GM18909 (cell line): ENCODE data around the gene HCRT.

Experiments used
- ATAC-seq: cut with Tn5 transposase; IDR thresholded peaks from one replicate; pipeline ENCODE4 v1.9.1; 2021; ENCODE audit warnings: mild to moderate bottlenecking; ENCODE audit not compliant: unreplicated experiment, poor library complexity

Gene HCRT

DNA sequence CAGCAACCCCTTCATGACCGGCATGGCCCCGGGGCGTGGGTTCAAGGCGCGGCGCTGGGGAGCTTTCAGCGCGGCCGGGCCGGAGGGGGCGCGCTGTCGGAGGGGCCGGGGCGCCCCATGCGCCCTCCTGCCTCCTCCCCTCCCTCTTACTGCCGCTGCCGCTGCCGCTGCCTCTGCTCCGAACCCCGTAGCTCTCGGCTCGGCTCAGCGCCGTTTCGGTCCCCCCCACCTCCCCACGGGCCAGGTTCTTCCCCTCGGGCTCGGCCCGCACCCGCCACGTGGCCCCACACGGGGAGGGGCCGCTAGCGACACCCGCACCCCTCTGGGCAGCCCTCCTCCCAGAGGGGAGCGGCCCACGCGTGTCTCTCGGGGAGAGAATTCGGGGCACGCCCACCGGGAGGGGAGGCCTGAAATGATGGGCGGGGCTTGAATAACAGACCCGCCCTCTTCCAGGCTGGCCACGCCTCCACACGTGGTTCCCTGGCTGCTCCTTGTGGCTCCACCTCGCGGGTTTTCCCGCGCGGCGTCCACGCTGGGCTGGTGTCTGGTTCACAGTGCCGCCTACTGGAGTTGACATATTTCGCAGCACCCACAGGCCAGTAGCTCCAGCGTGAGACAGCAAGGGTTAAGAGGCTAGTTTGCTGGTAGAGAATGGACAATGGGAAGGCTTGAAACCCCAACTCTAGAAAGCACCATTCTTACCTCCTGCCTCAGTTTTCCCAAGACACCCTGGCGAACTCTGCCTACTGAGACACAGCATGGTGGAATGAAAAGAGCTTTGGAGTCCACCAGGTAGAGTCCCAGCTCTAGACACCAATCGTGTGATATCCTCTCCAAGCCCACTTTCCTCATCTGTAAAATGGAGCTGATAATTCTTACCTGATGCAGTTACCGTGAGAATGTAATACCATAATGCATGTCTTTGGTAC, 4.1 kb downstream of the HCRT start, which contains the start of gene KCNH4:
KCNH4 (minus strand) TSS at position 221 of the 929 bp plus-strand sequence; CDS start at position 24, 197 bp downstream.
- ATAC-seq = peak; percentile 59

GRCh38 chr17:42180411-42180921, 4.8 kb downstream of the HCRT start:
- no peak for ATAC-seq

DNA sequence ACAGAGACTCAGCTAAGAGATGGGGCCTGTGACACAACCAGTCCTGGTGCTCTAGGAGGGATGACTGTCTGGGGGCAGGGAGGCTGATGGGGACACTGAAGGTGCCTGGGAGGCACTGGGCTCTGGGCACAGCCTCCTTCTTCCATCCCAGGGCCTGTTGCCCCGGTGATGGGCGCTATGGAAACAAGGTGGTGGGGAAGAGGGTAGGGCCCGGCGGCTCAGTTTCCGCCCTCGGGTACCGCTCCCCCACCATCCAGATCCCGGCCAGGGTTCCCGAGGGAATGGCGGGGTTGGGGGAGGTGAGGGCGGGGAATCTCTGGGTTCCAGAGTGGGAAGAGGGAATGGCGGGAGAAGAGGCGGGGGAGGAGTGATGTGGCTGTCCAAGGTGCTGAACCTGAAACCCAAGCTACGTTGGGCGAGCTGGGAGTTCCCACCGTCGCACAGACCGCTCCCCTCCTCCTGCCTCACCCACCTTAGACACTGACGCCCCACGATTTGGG, 5.3 kb downstream of the HCRT start:
- ATAC-seq = no peak

- ATAC-seq = no peak
Observed at GRCh38 chr17:42179335-42179734, 5.9 kb downstream of the HCRT start.

DNA sequence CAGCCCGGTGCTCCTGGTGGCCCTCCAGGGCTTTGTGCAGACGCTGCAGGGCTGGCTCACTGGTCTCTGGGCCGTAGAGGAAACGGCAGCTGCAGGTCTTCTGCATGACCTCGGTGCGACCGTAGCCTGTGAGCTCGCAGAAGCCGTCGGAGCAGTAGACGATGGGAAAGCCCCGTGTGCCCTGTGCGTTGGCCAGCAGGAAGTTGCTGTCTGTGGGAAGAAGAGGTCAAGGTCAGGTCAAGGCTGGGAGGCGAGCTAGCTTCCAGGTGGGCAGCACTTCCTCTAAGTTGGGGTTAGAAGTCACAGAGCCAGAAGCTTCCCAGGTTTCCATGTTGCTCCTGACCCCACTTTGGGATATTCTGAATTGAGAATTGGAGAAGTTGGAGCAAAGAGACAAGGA, 6.4 kb downstream of the HCRT start:
- ATAC-seq = no peak

DNA sequence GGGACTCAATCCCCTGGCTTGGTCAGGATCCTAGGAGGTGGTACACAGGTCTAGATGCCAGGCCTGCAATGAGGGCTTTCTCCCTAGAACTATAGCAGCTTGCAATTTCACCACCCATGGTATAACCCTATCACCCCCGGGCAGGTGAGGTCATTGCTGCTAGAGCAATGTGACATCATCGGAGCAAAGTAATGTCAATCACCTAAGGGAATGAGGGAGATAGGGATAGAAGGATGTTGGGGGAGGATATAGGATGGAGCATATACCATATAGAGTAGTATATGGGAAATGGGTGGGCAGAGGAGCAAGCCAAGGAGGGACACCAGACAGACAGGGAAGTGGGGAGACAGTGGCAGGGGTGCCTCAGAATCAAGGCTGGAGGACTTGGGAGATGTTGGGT, 7.6 kb downstream of the HCRT start:
- no peak for ATAC-seq

DNA sequence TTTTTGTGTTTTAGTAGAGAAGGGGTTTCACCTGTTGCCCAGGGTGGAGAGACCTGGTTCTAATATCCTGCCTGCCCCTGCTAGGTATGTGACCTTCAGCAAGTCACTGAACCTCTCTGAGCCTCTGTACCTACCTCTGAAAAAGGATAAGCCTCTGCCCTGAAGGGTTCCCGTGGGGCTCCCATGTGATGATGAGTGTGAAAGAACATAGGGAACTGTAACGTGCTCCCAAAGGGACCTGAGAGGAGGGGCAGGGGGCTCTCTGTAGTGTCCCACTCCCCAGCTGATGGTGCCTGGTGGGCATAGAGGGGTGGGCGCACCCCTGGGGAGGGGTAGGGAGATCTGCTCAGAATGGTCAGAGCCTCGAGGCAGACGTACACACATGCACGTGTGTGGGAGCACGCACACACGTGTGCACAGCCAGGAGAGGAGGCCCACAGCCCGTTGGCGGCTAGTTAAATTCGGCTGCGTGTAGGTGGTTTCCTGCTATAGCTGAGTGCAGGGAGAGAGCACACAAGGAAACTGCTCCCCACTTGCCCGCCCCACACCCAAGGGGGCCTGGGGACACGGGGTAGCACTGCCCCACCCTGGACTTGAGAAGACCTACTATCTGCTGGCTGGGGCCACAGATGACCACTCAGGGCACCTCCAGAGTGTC, 11.0 kb downstream of the HCRT start:
- no peak for ATAC-seq

GRCh38 chr17:42171831-42172230, 13.4 kb downstream of the HCRT start:
- no peak for ATAC-seq

- no peak for ATAC-seq
Observed at GRCh38 chr17:42169351-42169750, 15.9 kb downstream of the HCRT start.

DNA sequence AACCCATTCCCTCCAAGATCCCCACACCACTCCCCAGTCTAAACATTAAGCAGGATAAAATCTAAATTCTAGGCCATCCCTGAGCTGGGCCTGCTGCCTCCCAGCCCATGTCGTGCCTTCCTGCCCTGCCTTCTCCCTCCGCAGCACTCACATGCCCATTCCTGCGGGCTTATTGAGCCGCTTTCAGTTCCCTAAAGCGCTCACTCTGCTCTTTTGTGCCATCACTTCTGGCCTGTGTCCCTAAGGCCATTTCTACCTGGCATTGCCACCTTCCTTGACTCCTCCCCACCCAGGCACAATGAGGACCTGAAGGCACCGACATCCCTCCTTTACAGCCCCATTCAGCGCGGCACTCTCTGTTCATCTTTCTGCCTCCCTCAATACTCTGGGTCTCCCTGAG, 17.4 kb downstream of the HCRT start:
- no peak for ATAC-seq

DNA sequence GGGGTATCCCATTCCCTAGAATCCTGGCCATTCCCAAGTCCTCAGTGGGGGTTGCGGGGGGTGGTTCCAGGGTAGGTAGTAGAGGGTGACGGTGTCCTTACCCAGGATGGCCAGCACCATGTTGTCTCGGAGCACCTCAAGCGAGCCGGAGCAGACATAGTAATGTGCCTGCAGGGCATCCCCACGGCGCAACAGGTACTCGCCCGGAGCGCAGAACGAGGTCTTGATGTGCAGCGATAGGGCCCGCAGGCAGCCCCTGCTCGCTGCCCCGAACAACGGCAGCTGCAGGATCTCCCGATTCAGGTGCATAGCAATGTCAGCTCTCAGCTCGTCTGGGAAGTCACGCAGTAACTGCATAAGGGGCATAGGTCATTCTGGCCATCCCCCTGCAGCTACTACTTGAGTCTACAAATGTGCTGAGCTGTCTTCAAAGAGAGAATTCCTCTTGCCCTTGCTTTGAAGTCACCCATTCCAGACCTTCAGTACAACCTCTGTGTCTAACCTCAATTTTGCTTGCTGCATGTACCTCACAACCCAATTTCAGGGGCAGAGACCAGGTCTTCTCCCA, 19.0 kb downstream of the HCRT start:
- ATAC-seq = no peak

- ATAC-seq = no peak
Observed at GRCh38 chr17:42165751-42166150, 19.5 kb downstream of the HCRT start.

GRCh38 chr17:42163696-42164407, 21.4 kb downstream of the HCRT start:
- no peak for ATAC-seq

- no peak for ATAC-seq
Observed at GRCh38 chr17:42163113-42163512, 22.1 kb downstream of the HCRT start.

- ATAC-seq = no peak
Observed at GRCh38 chr17:42160531-42160910, 24.7 kb downstream of the HCRT start.

- no peak for ATAC-seq
Observed at GRCh38 chr17:42159796-42160530, 25.3 kb downstream of the HCRT start.

DNA sequence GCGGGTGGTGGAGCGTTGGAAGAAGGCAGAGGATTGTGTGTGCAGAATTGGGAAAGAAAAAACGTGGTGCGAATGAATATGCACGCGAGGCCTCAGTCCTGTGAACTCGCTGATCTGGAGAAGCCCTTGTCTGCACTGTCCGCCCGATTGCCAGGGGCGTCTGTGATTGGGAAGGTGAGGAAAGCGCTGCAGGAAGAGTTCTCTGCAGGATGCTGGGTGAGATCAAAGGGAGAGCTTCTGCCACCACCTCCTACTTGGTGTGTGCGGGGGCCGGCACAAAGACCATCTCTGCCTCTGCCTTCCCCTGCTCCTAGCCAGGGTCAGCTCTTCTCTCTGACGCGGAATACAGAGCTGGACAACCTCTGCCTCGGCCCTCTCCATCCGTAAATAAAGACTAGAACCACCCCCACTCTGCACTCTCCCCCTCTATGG, 29.6 kb downstream of the HCRT start:
- ATAC-seq = no peak

- no peak for ATAC-seq
Observed at GRCh38 chr17:42153919-42154742, 31.1 kb downstream of the HCRT start.
